Bronchial epithelial cell (primary cell): ENCODE measurements around the gene ACD. TPM values are rescaled to one million over a fixed set of nuclear protein-coding genes. Genes with fewer than 3 reads are reported as not detected.

Experiments
- DNase-seq: peaks from one replicate; pipeline ENCODE4 v3.0.0-alpha.2; 2010; ENCODE audit warnings: low read depth
- FAIRE-seq: peaks from 2 replicates; lab custom pipeline; 2011; peaks lifted over from hg19 to GRCh38; lab: Jason Lieb, UNC
- H3K27me3 ChIP-seq: 2 replicates; pipeline ENCODE4 v1.5.1; 2011; ENCODE audit warnings: low read length; ENCODE audit not compliant: control insufficient read depth, insufficient read depth
- H3K36me3 ChIP-seq: 2 replicates; pipeline ENCODE4 v1.5.1; 2011; ENCODE audit warnings: low read length; ENCODE audit not compliant: control insufficient read depth, insufficient read depth
- H3K4me3 ChIP-seq: 2 replicates; pipeline ENCODE4 v1.5.1; 2011; ENCODE audit warnings: mild to moderate bottlenecking, low read depth, low read length, control low read depth
- CTCF ChIP-seq: IDR thresholded peaks from 2 replicates; pipeline ENCODE4 v1.5.1; 2011; ENCODE audit warnings: mild to moderate bottlenecking, moderate library complexity, low read length, control low read depth, inconsistent platforms; ENCODE audit not compliant: insufficient read depth, severe bottlenecking
- total RNA-seq: library from RNA; depleted of rRNA; stranded (reverse); fragments of >200 nt; gene quantifications from 2 replicates; pipeline ENCODE4 v1.2.1, GENCODE V29; 2014

The ACD gene
- total RNA-seq, 1 donor from 2014 or later, result 8.4 TPM

GRCh38 chr16:67652578-67653127, 7.4 kb downstream of the ACD start:
- Histone ChIP-seq H3K36me3 (no peaks in the 10 kb centered on the region), H3K4me3 (no peak overlapping the region), H3K27me3 (peaks cover 40% of the 10 kb centered on the region)
- no peak for TF ChIP-seq CTCF
- FAIRE-seq (no peak), DNase-seq (no peak)

- Histone ChIP-seq H3K36me3 (no peaks in the 10 kb centered on the region), H3K27me3 (peaks cover 44% of the 10 kb centered on the region), H3K4me3 (no peak overlapping the region)
- FAIRE-seq, result no peak
- no peak for DNase-seq
- no peak for TF ChIP-seq CTCF
These were observed 8.2 kb downstream of the ACD start for GRCh38 chr16:67651847-67652246.

GRCh38 chr16:67651039-67651438, 9.0 kb downstream of the ACD start:
- Histone ChIP-seq H3K27me3 (peaks cover 48% of the 10 kb centered on the region), H3K4me3 (no peak overlapping the region), H3K36me3 (no peaks in the 10 kb centered on the region)
- TF ChIP-seq CTCF, result no peak
- FAIRE-seq (no peak), DNase-seq (no peak)

- FAIRE-seq, result no peak
- Histone ChIP-seq H3K27me3 (peaks cover 54% of the 10 kb centered on the region), H3K36me3 (no peaks in the 10 kb centered on the region), H3K4me3 (no peak overlapping the region)
- no peak for DNase-seq
- TF ChIP-seq CTCF, result no peak
These were observed 10.0 kb downstream of the ACD start for GRCh38 chr16:67650023-67650422.

GRCh38 chr16:67649494-67649931, 10.5 kb downstream of the ACD start:
- FAIRE-seq (no peak), DNase-seq (no peak)
- H3K4me3 ChIP-seq, result no peak overlapping the region
- H3K27me3 ChIP-seq, result peaks cover 51% of the 10 kb centered on the region
- no peak for TF ChIP-seq CTCF
- no peaks in the 10 kb centered on the region for H3K36me3 ChIP-seq

- Histone ChIP-seq H3K4me3 (no peak overlapping the region), H3K27me3 (peaks cover 51% of the 10 kb centered on the region), H3K36me3 (no peaks in the 10 kb centered on the region)
- no peak for TF ChIP-seq CTCF
- DNase-seq (no peak), FAIRE-seq (peak; percentile 50)
These were observed 11.2 kb downstream of the ACD start for GRCh38 chr16:67648764-67649407.
